Endothelial cell of umbilical vein (primary cell): ENCODE measurements around the gene MRC2.

Source experiments
- EZH2 ChIP-seq: IDR thresholded peaks from 2 replicates; pipeline ENCODE4 v1.6.1; 2012; ENCODE audit warnings: borderline replicate concordance, low read depth, mild to moderate bottlenecking, moderate library complexity, low read length, inconsistent platforms; ENCODE audit not compliant: severe bottlenecking
- POLR2A ChIP-seq: IDR thresholded peaks from 2 replicates; pipeline ENCODE4 v1.6.1; 2012; ENCODE audit warnings: low read depth, mild to moderate bottlenecking, control low read depth, low read length
- POLR2AphosphoS5 ChIP-seq: IDR thresholded peaks from 2 replicates; pipeline ENCODE4 v1.6.1; 2012; ENCODE audit warnings: low read depth, mild to moderate bottlenecking, control low read depth, low read length, moderate library complexity; ENCODE audit not compliant: insufficient read depth
- TF ChIP-seq, protein P1 (sequence below), 2 donors: IDR thresholded peaks; 1 replicate in 1 of 2; 2 replicates in 1 of 2; pipeline ENCODE4 v1.5.1; 2011; ENCODE audit warnings: low read length in 2 of 2, mild to moderate bottlenecking in 2 of 2, moderate library complexity in 2 of 2, control low read depth in 1 of 2, inconsistent platforms in 1 of 2, low read depth in 1 of 2; ENCODE audit not compliant: insufficient read depth in 1 of 2; ENCODE audit errors: extremely low read depth in 1 of 2

DNA sequence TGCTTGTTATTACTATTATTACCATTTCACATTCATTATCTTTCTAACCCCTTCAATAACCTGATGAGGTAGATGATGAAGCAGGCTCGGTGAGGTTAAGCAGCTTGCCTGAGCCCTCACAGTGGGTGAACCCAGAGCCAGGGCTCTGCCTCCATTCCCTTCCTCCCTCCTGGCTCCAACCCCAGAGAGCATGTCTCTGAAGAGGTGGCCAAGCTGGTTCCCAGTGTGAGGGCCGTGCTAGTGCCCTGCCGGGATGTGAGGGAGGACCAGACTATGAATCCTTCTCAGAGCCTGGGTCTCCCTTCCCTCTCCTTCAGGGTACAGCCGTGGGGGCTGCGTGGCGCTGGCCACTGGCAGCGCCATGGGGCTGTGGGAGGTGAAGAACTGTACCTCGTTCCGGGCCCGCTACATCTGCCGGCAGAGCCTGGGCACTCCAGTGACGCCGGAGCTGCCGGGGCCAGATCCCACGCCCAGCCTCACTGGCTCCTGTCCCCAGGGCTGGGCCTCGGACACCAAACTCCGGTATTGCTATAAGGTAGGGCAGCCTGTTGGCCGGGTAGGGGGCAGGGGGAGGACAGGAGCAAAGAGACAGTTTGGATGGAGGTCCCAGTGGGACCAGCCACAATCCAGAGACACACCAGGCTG, 49.6 kb downstream of the MRC2 start:
- TF ChIP-seq, protein P1, sequence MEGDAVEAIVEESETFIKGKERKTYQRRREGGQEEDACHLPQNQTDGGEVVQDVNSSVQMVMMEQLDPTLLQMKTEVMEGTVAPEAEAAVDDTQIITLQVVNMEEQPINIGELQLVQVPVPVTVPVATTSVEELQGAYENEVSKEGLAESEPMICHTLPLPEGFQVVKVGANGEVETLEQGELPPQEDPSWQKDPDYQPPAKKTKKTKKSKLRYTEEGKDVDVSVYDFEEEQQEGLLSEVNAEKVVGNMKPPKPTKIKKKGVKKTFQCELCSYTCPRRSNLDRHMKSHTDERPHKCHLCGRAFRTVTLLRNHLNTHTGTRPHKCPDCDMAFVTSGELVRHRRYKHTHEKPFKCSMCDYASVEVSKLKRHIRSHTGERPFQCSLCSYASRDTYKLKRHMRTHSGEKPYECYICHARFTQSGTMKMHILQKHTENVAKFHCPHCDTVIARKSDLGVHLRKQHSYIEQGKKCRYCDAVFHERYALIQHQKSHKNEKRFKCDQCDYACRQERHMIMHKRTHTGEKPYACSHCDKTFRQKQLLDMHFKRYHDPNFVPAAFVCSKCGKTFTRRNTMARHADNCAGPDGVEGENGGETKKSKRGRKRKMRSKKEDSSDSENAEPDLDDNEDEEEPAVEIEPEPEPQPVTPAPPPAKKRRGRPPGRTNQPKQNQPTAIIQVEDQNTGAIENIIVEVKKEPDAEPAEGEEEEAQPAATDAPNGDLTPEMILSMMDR (IDR thresholded peaks at IDR 0.05; ENCODE audit: extremely low read depth in 1 of 2, insufficient read depth in 1 of 2, low read depth in 1 of 2, low read length in 2 of 2): no peak
- TF ChIP-seq POLR2A (no peak), POLR2AphosphoS5 (no peak), EZH2 (no peak)
